Cardiac septum (tissue), 1 donor: Measurements from ENCODE around the gene ANKRD42. TPM values are rescaled to one million over a fixed set of nuclear protein-coding genes. Genes with fewer than 3 reads are reported as not detected.
"Not testable (repeated sequence)": the region's sequence is repeated elsewhere in the genome, so short reads cannot be mapped to it uniquely, and the experiment has no call there.

Source experiments
- DNase-seq: peaks from one replicate; pipeline ENCODE4 v3.0.0-alpha.2; 2020; ENCODE audit warnings: low spot score
- intact Hi-C: fragments of 100-400 bp; cut with DNase I; formaldehyde crosslinking; loops from one replicate; pipeline ENCODE4 v1.14.0; 2022
- total RNA-seq: library from RNA; stranded (reverse); fragmentation: NEBNext Ultra II Directional; extraction: Animal tissue kit (Norgen Biotek cat#: 25700); gene quantifications from one replicate; pipeline ENCODE4 v1.2.1, GENCODE V29; 2021
- donor health status: DM: no; HTN: no; CAD: no.

The ANKRD42 gene
- total RNA-seq, 1 donor from 2014 or later, result 6.0 TPM

GRCh38 chr11:83219095-83219494 is 25.6 kb downstream of the ANKRD42 start:
- intact Hi-C loops, result no loop called here
- DNase-seq, result no peak

- DNase-seq, result no peak
- intact Hi-C loops, result no loop called here
Measured at GRCh38 chr11:83220260-83220659, 26.7 kb downstream of the ANKRD42 start.

- intact Hi-C loops, result no loop called here
- DNase-seq, result no peak
Measured at GRCh38 chr11:83221694-83222093, 28.2 kb downstream of the ANKRD42 start.

GRCh38 chr11:83222499-83222898 is 29.0 kb downstream of the ANKRD42 start:
- intact Hi-C loops, result no loop called here
- DNase-seq, result no peak

GRCh38 chr11:83223457-83223856 is 29.9 kb downstream of the ANKRD42 start:
- DNase-seq, result no peak
- intact Hi-C loops, result no loop called here

GRCh38 chr11:83235825-83236224 is 42.3 kb downstream of the ANKRD42 start:
- intact Hi-C loops, result no loop called here
- DNase-seq, result no peak

- intact Hi-C loops, result no loop called here
- DNase-seq, result no peak
Measured at GRCh38 chr11:83238111-83238510, 44.6 kb downstream of the ANKRD42 start.

- intact Hi-C loops, result loop anchor here (10.0 kb wide), 2 partner anchors 517 to 573 kb away; no protein-coding TSS in a partner anchor
- DNase-seq, result no peak
Measured at GRCh38 chr11:83241291-83241946, 47.9 kb downstream of the ANKRD42 start.

- DNase-seq, result no peak
Measured at GRCh38 chr11:83249445-83249844, 55.9 kb downstream of the ANKRD42 start.

GRCh38 chr11:83249972-83250593 is 56.6 kb downstream of the ANKRD42 start:
- DNase-seq, result no peak
- intact Hi-C loops, result loop anchor here (2.0 to 10.0 kb wide), 3 partner anchors 343 to 565 kb away; no protein-coding TSS in a partner anchor

More at GRCh38 chr11:83249445-83249844, 55.9 kb downstream of the ANKRD42 start:
- intact Hi-C loops, result loop anchor here (10.0 kb wide), 2 partner anchors 525 to 565 kb away; no protein-coding TSS in a partner anchor

GRCh38 chr11:83252266-83252665 is 58.8 kb downstream of the ANKRD42 start:
- intact Hi-C loops, result no loop called here
- DNase-seq, result no peak

GRCh38 chr11:83252941-83253340 is 59.4 kb downstream of the ANKRD42 start:
- DNase-seq, result no peak
- intact Hi-C loops, result no loop called here

GRCh38 chr11:83255366-83255765 is 61.9 kb downstream of the ANKRD42 start:
- intact Hi-C loops, result no loop called here
- no peak for DNase-seq

- DNase-seq, result no peak
- intact Hi-C loops, result no loop called here
Measured at GRCh38 chr11:83256602-83257340, 63.3 kb downstream of the ANKRD42 start.

GRCh38 chr11:83257761-83258168 is 64.3 kb downstream of the ANKRD42 start:
- intact Hi-C loops, result no loop called here
- no peak for DNase-seq

GRCh38 chr11:83259559-83259958 is 66.0 kb downstream of the ANKRD42 start:
- DNase-seq, result no peak
- intact Hi-C loops, result no loop called here

- intact Hi-C loops, result no loop called here
- DNase-seq, result no peak
Measured at GRCh38 chr11:83265331-83265730, 71.8 kb downstream of the ANKRD42 start.

- intact Hi-C loops, result not testable (repeated sequence)
Measured at GRCh38 chr11:83269080-83269479, 75.6 kb downstream of the ANKRD42 start.

GRCh38 chr11:83271734-83272133 is 78.2 kb downstream of the ANKRD42 start:
- DNase-seq, intact Hi-C loops: not testable (repeated sequence)

More at GRCh38 chr11:83269080-83269479, 75.6 kb downstream of the ANKRD42 start:
- not testable (repeated sequence) for DNase-seq

- DNase-seq, result no peak
- intact Hi-C loops, result no loop called here
Measured at GRCh38 chr11:83272627-83273026, 79.1 kb downstream of the ANKRD42 start.
